Brain microvascular endothelial cell (primary cell): ENCODE results near the gene PRKG1.

ENCODE experiments used
- DNase-seq: peaks from one replicate; pipeline ENCODE4 v3.0.0-alpha.2; 2020
- H3K27ac ChIP-seq: fragments of 250-450 bp; sonication (Bioruptor Pico); 2 replicates; pipeline ENCODE4 v1.5.1; 2020; ENCODE audit warnings: mild to moderate bottlenecking, moderate library complexity
- H3K27me3 ChIP-seq: fragments of 250-450 bp; sonication (Bioruptor Pico); replicated peaks from 2 replicates; pipeline ENCODE4 v1.5.1; 2020; ENCODE audit warnings: mild to moderate bottlenecking
- H3K36me3 ChIP-seq: fragments of 250-450 bp; sonication (Bioruptor Pico); replicated peaks from 2 replicates; pipeline ENCODE4 v1.5.1; 2020; ENCODE audit warnings: mild to moderate bottlenecking
- H3K4me3 ChIP-seq: 2 replicates; pipeline ENCODE4 v1.5.1; 2011; ENCODE audit warnings: low read depth, mild to moderate bottlenecking, control low read depth, low read length, moderate library complexity
- in situ Hi-C: cut with HindIII; loops from 2 replicates; pipeline ENCODE4 v1.10.0; 2017; ENCODE audit warnings: low sequenced_read_pairs, low pct_ligation_motif_present
- TF ChIP-seq, protein P1 (sequence below): IDR thresholded peaks from 2 replicates; pipeline ENCODE4 v1.5.1; 2011; ENCODE audit warnings: low read depth, mild to moderate bottlenecking, moderate library complexity, low read length, control low read depth, inconsistent platforms; ENCODE audit errors: missing control alignments

PRKG1 gene

GRCh38 chr10:51074238-51075028 is at the start of gene PRKG1:
Gene PRKG1 (plus strand): TSS chr10:51074487.
- Histone ChIP-seq H3K27ac (no peak within 1 kb of the TSS), H3K4me3 (peak within 1 kb of the TSS; percentile 69), H3K36me3 (no peaks in the 10 kb centered on the region), H3K27me3 (no peaks in the 10 kb centered on the region)
- in situ Hi-C loops = no loop called here
- peak; percentile 80 for DNase-seq
- TF ChIP-seq, protein P1, sequence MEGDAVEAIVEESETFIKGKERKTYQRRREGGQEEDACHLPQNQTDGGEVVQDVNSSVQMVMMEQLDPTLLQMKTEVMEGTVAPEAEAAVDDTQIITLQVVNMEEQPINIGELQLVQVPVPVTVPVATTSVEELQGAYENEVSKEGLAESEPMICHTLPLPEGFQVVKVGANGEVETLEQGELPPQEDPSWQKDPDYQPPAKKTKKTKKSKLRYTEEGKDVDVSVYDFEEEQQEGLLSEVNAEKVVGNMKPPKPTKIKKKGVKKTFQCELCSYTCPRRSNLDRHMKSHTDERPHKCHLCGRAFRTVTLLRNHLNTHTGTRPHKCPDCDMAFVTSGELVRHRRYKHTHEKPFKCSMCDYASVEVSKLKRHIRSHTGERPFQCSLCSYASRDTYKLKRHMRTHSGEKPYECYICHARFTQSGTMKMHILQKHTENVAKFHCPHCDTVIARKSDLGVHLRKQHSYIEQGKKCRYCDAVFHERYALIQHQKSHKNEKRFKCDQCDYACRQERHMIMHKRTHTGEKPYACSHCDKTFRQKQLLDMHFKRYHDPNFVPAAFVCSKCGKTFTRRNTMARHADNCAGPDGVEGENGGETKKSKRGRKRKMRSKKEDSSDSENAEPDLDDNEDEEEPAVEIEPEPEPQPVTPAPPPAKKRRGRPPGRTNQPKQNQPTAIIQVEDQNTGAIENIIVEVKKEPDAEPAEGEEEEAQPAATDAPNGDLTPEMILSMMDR = peak; percentile 3

DNA sequence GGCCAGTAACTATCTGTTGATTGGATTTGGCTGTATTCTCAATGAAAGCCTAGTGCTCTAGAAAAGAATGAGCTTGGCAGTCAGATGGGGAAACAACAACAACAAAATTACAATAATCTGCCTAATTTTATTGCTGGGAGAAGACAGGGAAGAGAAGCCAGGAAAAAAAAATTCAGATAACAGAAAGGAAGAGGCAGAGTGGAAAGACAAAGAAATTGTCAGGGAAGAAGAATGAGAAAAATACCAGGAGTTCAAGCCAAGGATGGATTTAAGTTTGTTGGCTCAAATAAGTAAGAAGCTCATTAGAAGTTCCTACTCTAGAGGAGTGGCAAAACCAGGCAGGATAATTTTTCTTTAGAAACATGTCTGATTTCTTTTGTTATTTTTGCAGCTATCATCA is 45.9 kb upstream of the PRKG1 start:
- Histone ChIP-seq H3K27me3 (no peaks in the 10 kb centered on the region), H3K27ac (no peak overlapping the region), H3K36me3 (no peaks in the 10 kb centered on the region), H3K4me3 (no peak overlapping the region)
- in situ Hi-C loops = no loop called here
- no peak for DNase-seq
- TF ChIP-seq, protein P1 = no peak

DNA sequence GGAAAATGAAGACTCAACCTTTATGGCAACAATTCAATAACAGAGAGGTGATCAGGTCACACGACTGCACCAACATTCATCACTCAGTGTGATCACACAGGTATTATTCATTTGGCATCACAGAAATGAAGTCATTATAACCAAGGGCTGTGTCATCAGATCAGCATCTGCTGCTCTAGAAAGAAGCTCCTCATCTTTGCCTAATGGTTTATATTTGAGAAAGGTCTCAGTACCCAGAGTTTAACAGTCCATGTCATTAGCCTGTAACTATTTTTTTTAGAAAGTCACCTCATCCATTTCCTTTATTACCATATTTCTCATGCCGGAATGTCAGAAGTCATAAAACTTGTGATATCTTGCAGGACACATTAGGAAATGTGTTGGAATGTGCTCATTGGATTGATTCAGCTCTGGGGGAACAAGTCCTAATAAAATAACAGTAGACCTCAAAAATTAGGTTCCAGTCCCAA is 45.1 kb upstream of the PRKG1 start:
- TF ChIP-seq, protein P1 = no peak
- Histone ChIP-seq H3K27me3 (no peaks in the 10 kb centered on the region), H3K27ac (no peak overlapping the region), H3K4me3 (no peak overlapping the region), H3K36me3 (no peaks in the 10 kb centered on the region)
- in situ Hi-C loops = no loop called here
- DNase-seq = no peak

GRCh38 chr10:51030480-51030879 is 43.8 kb upstream of the PRKG1 start:
- Histone ChIP-seq H3K4me3 (no peak overlapping the region), H3K36me3 (no peaks in the 10 kb centered on the region), H3K27ac (no peak overlapping the region), H3K27me3 (no peaks in the 10 kb centered on the region)
- TF ChIP-seq, protein P1 = no peak
- in situ Hi-C loops = no loop called here
- no peak for DNase-seq

DNA sequence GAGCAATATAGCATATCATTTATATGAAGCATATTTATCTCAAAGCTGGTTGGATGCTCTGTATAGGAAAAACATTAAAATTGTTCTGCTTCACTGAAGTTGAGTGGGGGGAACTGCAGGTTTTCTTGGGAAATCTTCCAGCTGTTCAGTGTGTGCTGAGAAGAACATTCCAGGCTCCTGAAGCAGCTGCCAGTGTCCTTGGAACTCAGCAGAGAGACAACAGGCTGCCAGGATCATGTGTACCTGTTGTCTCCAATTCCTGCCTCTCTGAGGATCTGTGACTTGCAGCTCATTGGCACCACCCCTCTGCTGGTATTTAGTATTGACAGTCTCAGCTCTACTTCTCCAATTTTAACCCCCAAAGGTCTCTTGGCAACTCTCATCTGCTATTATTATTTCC is 42.3 kb upstream of the PRKG1 start:
- TF ChIP-seq, protein P1 = no peak
- no peaks in the 10 kb centered on the region for H3K36me3 ChIP-seq
- DNase-seq = no peak
- H3K27me3 ChIP-seq = no peaks in the 10 kb centered on the region
- in situ Hi-C loops = no loop called here
- no peak overlapping the region for H3K27ac ChIP-seq
- no peak overlapping the region for H3K4me3 ChIP-seq

DNA sequence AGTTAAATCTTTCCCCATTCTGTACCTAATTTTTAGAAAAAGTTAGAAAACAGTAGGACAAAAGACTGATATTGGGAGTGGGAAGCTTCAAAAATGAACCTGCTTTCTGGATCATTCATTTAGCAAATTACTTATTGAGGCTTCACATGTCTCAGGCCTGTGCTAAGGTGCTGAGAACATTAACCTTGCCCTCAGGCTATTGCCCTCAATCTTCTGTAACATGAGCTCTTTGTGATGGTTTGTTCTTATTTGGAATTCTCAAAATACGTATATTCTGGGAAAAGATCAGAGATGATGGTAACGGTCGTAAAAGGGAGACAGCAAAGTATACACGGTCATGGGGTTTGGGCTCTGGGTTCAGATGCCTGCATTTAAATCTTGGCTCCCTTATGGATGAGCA is 39.5 kb upstream of the PRKG1 start:
- no peak for DNase-seq
- H3K4me3 ChIP-seq = no peak overlapping the region
- H3K27me3 ChIP-seq = no peaks in the 10 kb centered on the region
- no peaks in the 10 kb centered on the region for H3K36me3 ChIP-seq
- TF ChIP-seq, protein P1 = no peak
- in situ Hi-C loops = no loop called here
- no peak overlapping the region for H3K27ac ChIP-seq
